HG03097 (cell line): ENCODE data around the gene VWC2L.

Experiments
- ATAC-seq: cut with Tn5 transposase; IDR thresholded peaks from one replicate; pipeline ENCODE4 v1.9.1; 2021; ENCODE audit not compliant: unreplicated experiment, low FRiP score

VWC2L gene

DNA sequence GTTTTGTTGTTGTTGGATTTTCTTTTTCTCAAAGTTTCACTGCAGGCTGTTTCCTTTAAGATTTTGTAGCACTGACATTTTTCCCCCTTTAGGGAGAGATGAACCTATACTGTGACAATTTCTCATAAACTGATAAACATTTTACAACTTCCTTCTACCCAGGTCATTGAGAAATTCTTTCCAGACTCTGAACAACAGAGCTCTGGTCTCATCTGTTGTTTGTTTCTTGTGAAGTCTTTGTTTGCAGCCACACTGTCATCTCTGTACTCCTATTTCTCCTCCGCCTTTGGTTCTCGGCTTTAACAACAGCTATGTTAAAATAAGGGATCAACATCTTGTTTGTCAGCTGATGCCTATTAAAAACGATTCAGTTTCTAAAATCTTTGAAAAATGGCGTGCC lies 167.6 kb downstream of the VWC2L start:
- no peak for ATAC-seq

DNA sequence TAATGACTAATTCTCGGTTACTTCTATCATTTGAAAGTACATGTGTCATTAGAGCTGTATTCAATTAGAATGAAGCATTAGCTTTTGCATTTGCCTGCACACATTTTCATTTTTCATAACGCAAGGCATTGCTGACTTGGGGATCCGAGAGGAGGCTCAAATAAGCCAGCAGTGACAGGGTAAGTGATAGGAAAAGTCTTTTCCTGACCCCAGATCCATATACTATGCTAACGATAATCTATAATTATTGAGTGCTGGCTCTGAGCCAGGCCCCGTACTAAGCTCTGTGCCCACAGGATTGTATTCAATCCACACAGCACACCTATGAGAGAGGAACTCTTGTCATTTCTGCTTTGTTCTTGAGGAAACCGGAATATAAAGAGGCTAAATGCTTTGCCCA lies 168.2 kb downstream of the VWC2L start:
- no peak for ATAC-seq

- no peak for ATAC-seq
Observed at GRCh38 chr2:214587442-214587841, 176.6 kb downstream of the VWC2L start.

GRCh38 chr2:214591366-214591765 lies 180.5 kb downstream of the VWC2L start:
- no peak for ATAC-seq

DNA sequence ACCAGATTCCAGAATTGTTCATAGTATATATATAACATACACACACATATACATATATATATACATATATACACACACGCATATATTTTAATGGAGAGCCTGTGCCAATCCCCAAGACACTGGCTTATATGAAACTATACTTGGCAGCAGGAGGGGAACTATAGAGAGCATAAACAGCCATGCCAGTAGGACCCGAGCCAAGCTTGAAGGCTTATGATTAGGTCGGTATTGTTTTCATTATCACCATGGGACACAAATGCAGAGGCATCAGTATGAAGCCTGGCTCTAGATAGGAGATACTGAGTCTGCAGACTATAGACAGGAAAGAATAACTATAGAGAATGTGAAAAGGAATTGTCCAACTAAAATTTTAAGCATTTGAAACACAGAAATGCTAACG lies 181.2 kb downstream of the VWC2L start:
- ATAC-seq, result no peak

DNA sequence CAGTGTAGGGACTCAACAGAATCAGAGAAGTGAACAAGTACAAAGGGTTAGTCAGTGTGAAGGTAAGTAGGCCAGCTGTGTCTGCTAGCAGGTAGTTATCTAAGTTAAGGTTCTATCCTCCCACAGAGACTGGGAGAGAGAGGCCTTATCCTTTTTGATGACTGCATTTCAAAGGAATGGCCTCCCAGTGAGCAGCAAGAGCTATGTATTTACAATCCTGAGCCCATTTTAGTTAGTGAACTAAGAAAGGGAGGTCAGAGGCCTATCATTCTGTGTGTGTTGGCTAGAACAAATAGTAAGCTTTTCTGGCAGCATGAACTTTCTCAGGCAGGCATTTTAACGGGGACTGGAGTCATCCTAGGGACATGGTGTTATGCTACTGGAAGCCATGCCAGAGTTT lies 182.9 kb downstream of the VWC2L start:
- no peak for ATAC-seq

GRCh38 chr2:214601852-214602633 lies 191.2 kb downstream of the VWC2L start:
- no peak for ATAC-seq

- ATAC-seq, result no peak
Observed at GRCh38 chr2:214604861-214605260, 194.0 kb downstream of the VWC2L start.

DNA sequence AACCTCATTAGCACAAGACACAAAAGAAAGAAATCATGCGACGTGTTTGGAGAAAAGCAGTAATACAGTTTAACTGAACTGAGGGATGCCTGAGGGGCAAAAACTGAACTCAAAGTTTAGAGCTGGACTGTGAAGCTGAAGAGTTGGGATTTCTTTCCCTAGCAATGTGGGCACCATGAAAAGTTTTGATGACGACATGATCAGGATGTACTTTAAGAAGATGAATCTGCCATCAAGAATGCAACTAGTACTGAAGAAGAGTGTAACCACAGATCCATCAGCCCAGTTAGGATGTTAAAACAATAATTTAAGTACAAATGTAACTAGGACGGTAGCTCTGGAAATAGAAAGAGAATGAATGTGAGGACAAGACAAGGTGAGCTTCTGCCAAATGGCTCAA lies 196.2 kb downstream of the VWC2L start:
- ATAC-seq, result no peak

DNA sequence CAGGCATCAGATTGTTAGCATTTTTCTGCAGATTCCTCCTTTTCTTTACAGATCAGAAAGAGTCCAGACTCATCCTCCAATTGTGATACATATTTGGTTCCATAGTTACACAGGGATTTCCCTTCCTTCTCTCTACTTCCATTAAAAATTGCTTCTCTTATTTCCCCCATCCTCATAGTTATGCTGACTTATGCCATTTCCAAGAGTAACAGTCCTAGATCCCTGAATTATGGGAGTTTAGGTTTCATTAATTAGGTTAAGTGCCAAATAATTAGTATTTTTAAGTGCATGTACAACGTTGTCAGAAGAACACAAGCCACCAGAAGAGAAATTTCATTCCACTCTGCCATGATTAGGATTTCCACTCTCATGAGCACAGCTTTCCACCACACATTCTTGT lies 200.2 kb downstream of the VWC2L start:
- ATAC-seq, result no peak

DNA sequence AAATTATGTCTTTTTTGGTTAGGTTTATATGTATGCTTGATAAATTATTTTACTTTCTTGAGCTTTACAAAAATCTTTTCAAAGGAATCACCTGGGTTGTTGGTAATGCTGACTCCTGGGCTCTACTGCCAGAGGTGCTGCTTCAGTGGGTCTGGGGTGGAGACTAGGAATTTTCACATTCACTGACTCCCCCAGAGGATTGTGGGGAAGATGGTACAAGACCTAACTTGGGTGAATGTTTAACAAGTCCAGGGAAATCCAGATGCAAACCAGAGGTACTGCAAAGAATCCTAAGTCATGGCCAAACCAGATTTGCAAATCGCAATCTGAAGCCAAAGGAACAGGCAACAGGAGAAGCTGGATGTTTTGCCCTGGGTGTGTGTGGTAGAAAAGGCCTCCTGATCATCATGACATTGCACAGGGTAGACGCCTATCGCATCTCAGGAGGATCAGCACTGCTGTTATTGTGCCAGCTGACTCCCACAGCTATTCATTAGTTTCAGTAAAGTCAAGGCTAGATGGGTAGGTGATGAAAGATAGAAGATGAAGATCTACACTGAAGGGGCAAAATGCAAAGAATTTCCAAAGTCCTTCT lies 213.4 kb downstream of the VWC2L start:
- ATAC-seq, result no peak

- ATAC-seq, result no peak
Observed at GRCh38 chr2:214628091-214628490, 217.2 kb downstream of the VWC2L start.
